IMR-90 (cell line): Measurements from ENCODE around the gene BRAT1. TPM values are rescaled to one million over a fixed set of nuclear protein-coding genes. Genes with fewer than 3 reads are reported as not detected.
A peak's percentile ranks its signal among the peaks of the same experiment; 100 is the strongest.

Source experiments
- ATAC-seq: fragments of 200-7000 bp; cut with Tn5 transposase; 2 replicates; pipeline ENCODE4 v1.9.1; 2020; ENCODE audit warnings: low read depth, mild to moderate bottlenecking, moderate library complexity
- BruUV-seq: library from RNA; stranded (reverse); fragments of 400-500 nt; replicated peaks from 2 replicates; lab custom pipeline; 2021; lab: Mats Ljungman, UMichigan
- CTCF ChIA-PET: fragments of 300-600 bp; formaldehyde crosslinking; extraction: SDS; loops from one replicate; lab custom pipeline; 2021; ENCODE audit warnings: antibody characterized with exemption; lab: Yijun Ruan, JAX
- POLR2A ChIA-PET: fragments of 300-600 bp; sonication (Branson Sonifier 250); formaldehyde crosslinking; loops from one replicate; lab custom pipeline; 2022; ENCODE audit warnings: antibody characterized with exemption; ENCODE audit not compliant: unreplicated experiment; lab: Charles Lee
- DNase-seq: peaks from one replicate; pipeline ENCODE4 v3.0.0; 2013
- H2AFZ ChIP-seq: replicated peaks from 2 replicates; pipeline ENCODE3; 2013; ENCODE audit warnings: low read length, mild to moderate bottlenecking; ENCODE audit not compliant: poor library complexity
- H2AK5ac ChIP-seq: 2 replicates; pipeline ENCODE4 v1.6.1; 2013; ENCODE audit warnings: low read depth, low read length, inconsistent platforms
- H2AK9ac ChIP-seq: replicated peaks from 2 replicates; pipeline ENCODE3; 2013; ENCODE audit warnings: mild to moderate bottlenecking, low read depth, low read length, moderate library complexity; ENCODE audit not compliant: poor library complexity
- H2BK120ac ChIP-seq: 2 replicates; pipeline ENCODE4 v1.6.1; 2013; ENCODE audit warnings: low read depth, low read length, inconsistent platforms
- H2BK15ac ChIP-seq: 3 replicates; pipeline ENCODE4 v1.6.1; 2013; ENCODE audit warnings: low read depth, low read length, inconsistent platforms
- H2BK20ac ChIP-seq: 2 replicates; pipeline ENCODE4 v1.6.1; 2013; ENCODE audit warnings: low read depth, mild to moderate bottlenecking, inconsistent platforms, low read length, moderate library complexity
- H2BK5ac ChIP-seq: 2 replicates; pipeline ENCODE4 v1.6.1; 2013; ENCODE audit warnings: mild to moderate bottlenecking, low read depth, low read length, inconsistent platforms; ENCODE audit not compliant: poor library complexity, severe bottlenecking
- H3K14ac ChIP-seq: replicated peaks from 2 replicates; pipeline ENCODE4 v1.6.1; 2013; ENCODE audit warnings: low read depth, low read length, inconsistent platforms
- H3K18ac ChIP-seq: 2 replicates; pipeline ENCODE4 v1.6.1; 2013; ENCODE audit warnings: low read depth, low read length, control low read depth
- H3K23ac ChIP-seq: 2 replicates; pipeline ENCODE4 v1.6.1; 2013; ENCODE audit warnings: low read depth, low read length, inconsistent platforms
- H3K27ac ChIP-seq: 2 replicates; pipeline ENCODE4 v1.5.1; 2013; ENCODE audit warnings: mild to moderate bottlenecking, control low read depth, low read length; ENCODE audit not compliant: insufficient read depth
- H3K27me3 ChIP-seq: 2 replicates; pipeline ENCODE4 v1.6.1; 2013; ENCODE audit warnings: low read length; ENCODE audit not compliant: control insufficient read depth, insufficient read depth
- H3K36me3 ChIP-seq: 2 replicates; pipeline ENCODE4 v1.6.1; 2013; ENCODE audit warnings: low read length, mixed read lengths; ENCODE audit not compliant: control insufficient read depth, insufficient read depth
- H3K4ac ChIP-seq: 2 replicates; pipeline ENCODE4 v1.6.1; 2013; ENCODE audit warnings: low read depth, low read length, inconsistent platforms
- H3K4me1 ChIP-seq: 2 replicates; pipeline ENCODE4 v1.6.1; 2013; ENCODE audit warnings: low read length, mixed read lengths; ENCODE audit not compliant: control insufficient read depth, insufficient read depth
- H3K4me2 ChIP-seq: 2 replicates; pipeline ENCODE4 v1.6.1; 2013; ENCODE audit warnings: low read depth, mild to moderate bottlenecking, control low read depth, low read length, moderate library complexity
- H3K4me3 ChIP-seq: 2 replicates; pipeline ENCODE4 v1.5.1; 2013; ENCODE audit warnings: low read depth, mild to moderate bottlenecking, control low read depth, low read length, moderate library complexity; ENCODE audit not compliant: insufficient read depth
- H3K56ac ChIP-seq: 2 replicates; pipeline ENCODE4 v1.6.1; 2013; ENCODE audit warnings: low read length, inconsistent platforms; ENCODE audit not compliant: insufficient read depth; ENCODE audit errors: extremely low read depth
- H3K79me1 ChIP-seq, 2 experiments: 2 replicates each; pipeline ENCODE4 v1.6.1; 2013; ENCODE audit warnings: low read length in 2 of 2, inconsistent platforms in 1 of 2, low read depth in 1 of 2
- H3K9ac ChIP-seq: 2 replicates; pipeline ENCODE4 v1.6.1; 2013; ENCODE audit warnings: low read depth, low read length, control low read depth
- H3K9me1 ChIP-seq: 2 replicates; pipeline ENCODE4 v1.6.1; 2013; ENCODE audit warnings: low read length, inconsistent platforms; ENCODE audit not compliant: insufficient read depth
- H3K9me3 ChIP-seq: 2 replicates; pipeline ENCODE4 v1.6.1; 2013; ENCODE audit warnings: low read length; ENCODE audit not compliant: control insufficient read depth, insufficient read depth
- H4K20me1 ChIP-seq: 2 replicates; pipeline ENCODE4 v1.6.1; 2013; ENCODE audit warnings: low read length, inconsistent platforms; ENCODE audit not compliant: insufficient read depth
- H4K5ac ChIP-seq: 2 replicates; pipeline ENCODE4 v1.6.1; 2013; ENCODE audit warnings: mild to moderate bottlenecking, low read depth, low read length, control low read depth
- H4K8ac ChIP-seq, 2 experiments: 2 replicates each; pipeline ENCODE4 v1.6.1; 2013; ENCODE audit warnings: low read depth in 2 of 2, low read length in 2 of 2, control low read depth in 1 of 2, inconsistent platforms in 1 of 2
- H4K91ac ChIP-seq: 2 replicates; pipeline ENCODE4 v1.6.1; 2013; ENCODE audit warnings: low read depth, low read length, inconsistent platforms; ENCODE audit not compliant: insufficient read depth
- BHLHE40 ChIP-seq: fragments of 150-350 bp; IDR thresholded peaks from 2 replicates; pipeline ENCODE4 v1.6.1; 2016; ENCODE audit warnings: mild to moderate bottlenecking, low read depth, low read length
- CHD1 ChIP-seq: IDR thresholded peaks from 2 replicates; pipeline ENCODE4 v1.6.1; 2012; ENCODE audit warnings: low read depth, low read length, improper control_type of control experiment
- MAFK ChIP-seq: IDR thresholded peaks from 2 replicates; pipeline ENCODE4 v1.6.1; 2012; ENCODE audit warnings: low read depth, low read length, improper control_type of control experiment
- MXI1 ChIP-seq: IDR thresholded peaks from 2 replicates; pipeline ENCODE4 v1.6.1; 2012; ENCODE audit warnings: low read depth, mild to moderate bottlenecking, low read length, moderate library complexity, borderline replicate concordance
- POLR2A ChIP-seq: IDR thresholded peaks from 2 replicates; pipeline ENCODE4 v1.6.1; 2012; ENCODE audit warnings: mild to moderate bottlenecking, low read depth, low read length
- RAD21 ChIP-seq: IDR thresholded peaks from 2 replicates; pipeline ENCODE4 v1.6.1; 2012; ENCODE audit warnings: low read length, improper control_type of control experiment
- RFX5 ChIP-seq: IDR thresholded peaks from 2 replicates; pipeline ENCODE4 v1.8.0; 2012; ENCODE audit warnings: low read depth, mild to moderate bottlenecking, low read length, moderate library complexity
- SMC3 ChIP-seq: fragments of 150-350 bp; IDR thresholded peaks from 2 replicates; pipeline ENCODE4 v1.6.1; 2016; ENCODE audit warnings: low read depth, mild to moderate bottlenecking, antibody characterized with exemption, low read length, moderate library complexity
- WGBS, 2 experiments: methylation state at CpG; one replicate each; pipeline versions ENCODE4 v1.1.5 to v1.1.7; 2013; ENCODE audit warnings: missing lambda C conversion rate in 2 of 2; ENCODE audit not compliant: insufficient read length in 1 of 2; ENCODE audit errors: extremely low coverage in 2 of 2; 5-methylcytosine and 5-hydroxymethylcytosine counted together
- dilution Hi-C: fragments of 300-500 bp; cut with HindIII; formaldehyde crosslinking; loops from one replicate; pipeline ENCODE4 v1.14.3; 2018; ENCODE audit warnings: low sequenced_read_pairs; ENCODE audit not compliant: unreplicated experiment
- in situ Hi-C: fragments of 300-500 bp; cut with MboI; formaldehyde crosslinking; loops from 3 replicates; pipeline ENCODE4 v1.14.3; 2019; ENCODE audit warnings: low sequenced_read_pairs, inconsistent platforms, mixed read lengths
- intact Hi-C: fragments of 100-400 bp; cut with micrococcal nuclease; formaldehyde crosslinking; loops from 2 replicates; pipeline ENCODE4 v1.10.0; 2022
- polyA plus RNA-seq, 3 experiments: library from polyadenylated mRNA; depleted of rRNA; stranded (reverse); fragments of >200 nt; gene quantifications; 2 replicates each; pipeline ENCODE4 v1.2.3, GENCODE V29; 2012; ENCODE audit warnings: low replicate concordance in 1 of 3
- total RNA-seq: library from RNA; depleted of rRNA; stranded (reverse); fragments of >200 nt; gene quantifications from 2 replicates; pipeline ENCODE4 v1.2.3, GENCODE V29; 2012
- TF ChIP-seq, protein P1 (sequence below): conservative IDR thresholded peaks from 2 replicates; pipeline ENCODE4 v1.5.1; 2012; ENCODE audit warnings: mild to moderate bottlenecking, low read depth, low read length, improper control_type of control experiment
- TF ChIP-seq, protein P2 (sequence below): fragments of 150-350 bp; IDR thresholded peaks from 2 replicates; pipeline ENCODE4 v1.6.1; 2016; ENCODE audit warnings: low read depth, mild to moderate bottlenecking, low read length, moderate library complexity, borderline replicate concordance
- TF ChIP-seq, protein P3 (sequence below): fragments of 150-350 bp; IDR thresholded peaks from 2 replicates; pipeline ENCODE4 v1.6.1; 2017; ENCODE audit warnings: mild to moderate bottlenecking, antibody characterized with exemption, low read length, low read depth

Gene BRAT1
- total and polyA plus RNA-seq, 2 of the 4 experiments (the other 2 are of a cell fraction) = 6.8 to 21.9 TPM

DNA sequence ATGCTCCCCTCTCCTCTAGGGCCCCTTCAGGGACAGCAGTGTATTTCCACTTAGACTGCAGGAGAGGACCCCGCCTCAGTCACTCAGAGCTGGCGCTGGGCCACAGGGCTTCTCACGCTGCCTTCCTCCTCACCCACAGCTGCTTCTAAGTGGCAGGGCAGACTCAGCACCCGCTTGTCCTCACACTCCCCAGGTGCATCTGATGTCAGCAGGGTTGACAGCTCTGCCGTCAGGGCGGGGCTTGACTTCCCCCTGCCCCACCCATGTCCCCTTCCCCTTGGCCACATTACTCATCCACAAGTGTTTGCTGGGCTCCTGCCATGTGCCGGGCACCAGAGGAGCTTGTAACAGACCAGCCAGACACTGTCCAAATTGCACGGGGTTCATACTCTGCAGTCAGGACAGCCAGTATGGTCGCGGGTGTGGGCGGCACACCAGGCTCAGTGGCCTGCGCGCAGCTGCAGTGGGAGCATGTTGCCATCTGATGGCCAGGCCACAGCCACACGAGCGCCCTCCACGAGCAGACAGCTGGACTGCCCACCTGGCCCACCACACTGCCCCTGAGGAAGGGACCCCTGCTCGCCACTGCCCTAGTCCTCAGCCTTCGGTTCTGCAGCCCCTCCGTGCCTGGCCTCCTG lies 47.2 kb upstream of the BRAT1 start:
- no peak overlapping the region for H4K5ac ChIP-seq
- no peaks in the 10 kb centered on the region for H3K9me3 ChIP-seq
- no peaks in the 10 kb centered on the region for H4K20me1 ChIP-seq
- WGBS, 2 experiments = 88% methylated on average over 14 of the region's 19 CpGs; no CpG with 5 or more reads in 1 of the 2 experiments
- H2BK15ac ChIP-seq = no peak overlapping the region
- intact Hi-C loops (no loop called here), dilution Hi-C loops (no loop called here), in situ Hi-C loops (no loop called here)
- H3K27me3 ChIP-seq = no peaks in the 10 kb centered on the region
- no peak overlapping the region for H3K4me3 ChIP-seq
- TF ChIP-seq, protein P1, sequence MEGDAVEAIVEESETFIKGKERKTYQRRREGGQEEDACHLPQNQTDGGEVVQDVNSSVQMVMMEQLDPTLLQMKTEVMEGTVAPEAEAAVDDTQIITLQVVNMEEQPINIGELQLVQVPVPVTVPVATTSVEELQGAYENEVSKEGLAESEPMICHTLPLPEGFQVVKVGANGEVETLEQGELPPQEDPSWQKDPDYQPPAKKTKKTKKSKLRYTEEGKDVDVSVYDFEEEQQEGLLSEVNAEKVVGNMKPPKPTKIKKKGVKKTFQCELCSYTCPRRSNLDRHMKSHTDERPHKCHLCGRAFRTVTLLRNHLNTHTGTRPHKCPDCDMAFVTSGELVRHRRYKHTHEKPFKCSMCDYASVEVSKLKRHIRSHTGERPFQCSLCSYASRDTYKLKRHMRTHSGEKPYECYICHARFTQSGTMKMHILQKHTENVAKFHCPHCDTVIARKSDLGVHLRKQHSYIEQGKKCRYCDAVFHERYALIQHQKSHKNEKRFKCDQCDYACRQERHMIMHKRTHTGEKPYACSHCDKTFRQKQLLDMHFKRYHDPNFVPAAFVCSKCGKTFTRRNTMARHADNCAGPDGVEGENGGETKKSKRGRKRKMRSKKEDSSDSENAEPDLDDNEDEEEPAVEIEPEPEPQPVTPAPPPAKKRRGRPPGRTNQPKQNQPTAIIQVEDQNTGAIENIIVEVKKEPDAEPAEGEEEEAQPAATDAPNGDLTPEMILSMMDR = no peak
- no peak for TF ChIP-seq CHD1
- no peak for TF ChIP-seq POLR2A
- TF ChIP-seq SMC3 = no peak
- no peak for TF ChIP-seq RAD21
- no peak for TF ChIP-seq RFX5
- no peak for TF ChIP-seq MXI1
- TF ChIP-seq, protein P2, sequence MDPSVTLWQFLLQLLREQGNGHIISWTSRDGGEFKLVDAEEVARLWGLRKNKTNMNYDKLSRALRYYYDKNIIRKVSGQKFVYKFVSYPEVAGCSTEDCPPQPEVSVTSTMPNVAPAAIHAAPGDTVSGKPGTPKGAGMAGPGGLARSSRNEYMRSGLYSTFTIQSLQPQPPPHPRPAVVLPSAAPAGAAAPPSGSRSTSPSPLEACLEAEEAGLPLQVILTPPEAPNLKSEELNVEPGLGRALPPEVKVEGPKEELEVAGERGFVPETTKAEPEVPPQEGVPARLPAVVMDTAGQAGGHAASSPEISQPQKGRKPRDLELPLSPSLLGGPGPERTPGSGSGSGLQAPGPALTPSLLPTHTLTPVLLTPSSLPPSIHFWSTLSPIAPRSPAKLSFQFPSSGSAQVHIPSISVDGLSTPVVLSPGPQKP = no peak
- TF ChIP-seq, protein P3, sequence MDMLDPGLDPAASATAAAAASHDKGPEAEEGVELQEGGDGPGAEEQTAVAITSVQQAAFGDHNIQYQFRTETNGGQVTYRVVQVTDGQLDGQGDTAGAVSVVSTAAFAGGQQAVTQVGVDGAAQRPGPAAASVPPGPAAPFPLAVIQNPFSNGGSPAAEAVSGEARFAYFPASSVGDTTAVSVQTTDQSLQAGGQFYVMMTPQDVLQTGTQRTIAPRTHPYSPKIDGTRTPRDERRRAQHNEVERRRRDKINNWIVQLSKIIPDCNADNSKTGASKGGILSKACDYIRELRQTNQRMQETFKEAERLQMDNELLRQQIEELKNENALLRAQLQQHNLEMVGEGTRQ = no peak
- no peak for TF ChIP-seq BHLHE40
- no peak for TF ChIP-seq MAFK
- no peaks in the 10 kb centered on the region for H3K4me1 ChIP-seq
- CTCF ChIA-PET = interaction anchor here (1.4 kb wide), 1 partner anchor 134 kb away, joined by 3 read pairs; no protein-coding TSS in a partner anchor
- no peak overlapping the region for H3K4ac ChIP-seq
- H3K9me1 ChIP-seq = no peaks in the 10 kb centered on the region
- no peak overlapping the region for H3K56ac ChIP-seq
- no peaks in the 10 kb centered on the region for H3K79me1 ChIP-seq
- POLR2A ChIA-PET = no interaction called here
- no peak overlapping the region for H4K8ac ChIP-seq
- no peak overlapping the region for H2BK120ac ChIP-seq
- H2BK20ac ChIP-seq = no peak overlapping the region
- peak overlapping the region; percentile 15 for H2AK9ac ChIP-seq
- H3K4me2 ChIP-seq = no peak overlapping the region
- ATAC-seq (no peak), DNase-seq (no peak)
- no TSS peak for BruUV-seq
- H2BK5ac ChIP-seq = no peak overlapping the region
- no peak overlapping the region for H3K27ac ChIP-seq
- no peak overlapping the region for H3K18ac ChIP-seq
- H2AK5ac ChIP-seq = no peak overlapping the region
- H3K14ac ChIP-seq = no peak overlapping the region
- H3K36me3 ChIP-seq = peaks cover 19% of the 10 kb centered on the region
- H2AFZ ChIP-seq = no peak overlapping the region
- H3K23ac ChIP-seq = no peak overlapping the region
- H3K9ac ChIP-seq = no peak overlapping the region
- no peak overlapping the region for H4K91ac ChIP-seq
